SU-DHL-6 (cell line): ENCODE results near the gene GAS7.

ENCODE experiments used
- H2AFZ ChIP-seq: fragments of 200-600 bp; sonication (generic); 2 replicates; pipeline ENCODE4 v1.6.1; 2014; ENCODE audit warnings: low read depth, mild to moderate bottlenecking, moderate library complexity, mixed read lengths, antibody characterized with exemption, low read length; ENCODE audit not compliant: severe bottlenecking
- H3F3A ChIP-seq: fragments of 200-600 bp; shearing (Covaris generic); 2 replicates; pipeline ENCODE4 v1.6.0; 2016; ENCODE audit warnings: antibody characterized with exemption, mild to moderate bottlenecking; ENCODE audit not compliant: insufficient read depth
- H3K27ac ChIP-seq: fragments of 200-600 bp; sonication (generic); 2 replicates; pipeline ENCODE4 v1.5.1; 2016; ENCODE audit warnings: low read depth, mild to moderate bottlenecking, low read length, moderate library complexity, mixed read lengths
- H3K27me3 ChIP-seq: fragments of 200-600 bp; sonication (generic), shearing (Covaris generic); 2 replicates; pipeline ENCODE4 v1.6.0; 2014; ENCODE audit warnings: mild to moderate bottlenecking, low read length
- H3K36me3 ChIP-seq: fragments of 200-600 bp; sonication (generic); 2 replicates; pipeline ENCODE4 v1.6.1; 2014; ENCODE audit warnings: mild to moderate bottlenecking, low read length, mixed read lengths
- H3K4me2 ChIP-seq: fragments of 300-600, 200-600 bp; shearing (Covaris generic), sonication (generic); 2 replicates; pipeline ENCODE4 v1.6.0; 2014; ENCODE audit warnings: low read length, low read depth, mild to moderate bottlenecking; ENCODE audit not compliant: poor library complexity, severe bottlenecking
- H3K4me3 ChIP-seq: fragments of 200-600 bp; sonication (generic); 2 replicates; pipeline ENCODE4 v1.5.1; 2014; ENCODE audit warnings: antibody characterized with exemption, low read length, mild to moderate bottlenecking, mixed read lengths; ENCODE audit not compliant: insufficient read depth, poor library complexity, severe bottlenecking
- H3K79me2 ChIP-seq: fragments of 200-600 bp; sonication (generic); 2 replicates; pipeline ENCODE4 v1.6.1; 2014; ENCODE audit warnings: mild to moderate bottlenecking, low read length, moderate library complexity; ENCODE audit not compliant: insufficient read depth
- H3K9ac ChIP-seq: fragments of 200-600 bp; sonication (generic); 2 replicates; pipeline ENCODE4 v1.7.0; 2014; ENCODE audit warnings: mild to moderate bottlenecking, low read length
- H3K9me2 ChIP-seq: fragments of 200-600 bp; sonication (generic); replicated peaks from 2 replicates; pipeline ENCODE4 v1.6.1; 2014; ENCODE audit warnings: low read length; ENCODE audit not compliant: insufficient read depth
- H3K9me3 ChIP-seq: fragments of 200-600 bp; sonication (generic); 2 replicates; pipeline ENCODE4 v1.6.1; 2014; ENCODE audit warnings: low read length, mixed read lengths; ENCODE audit not compliant: insufficient read depth
- H4K20me1 ChIP-seq: fragments of 200-600 bp; sonication (generic); 2 replicates; pipeline ENCODE4 v1.6.1; 2014; ENCODE audit warnings: low read depth, mild to moderate bottlenecking, antibody characterized with exemption, low read length, moderate library complexity, mixed read lengths
- CTCF ChIP-seq: fragments of 200-600 bp; sonication (generic); IDR thresholded peaks from one replicate; pipeline ENCODE4 v1.5.1; 2017; ENCODE audit warnings: antibody characterized with exemption, mild to moderate bottlenecking, low read length, moderate library complexity; ENCODE audit not compliant: insufficient read depth, poor library complexity, severe bottlenecking
- EZH2phosphoT487 ChIP-seq: fragments of 200-600 bp; sonication (generic), shearing (Covaris generic); conservative IDR thresholded peaks from 2 replicates; pipeline ENCODE4 v1.6.1; 2018; ENCODE audit warnings: mild to moderate bottlenecking, antibody characterized with exemption, low read length, moderate library complexity, mixed read lengths

Gene GAS7

GRCh38 chr17:9977180-9977575, 221.2 kb downstream of the GAS7 start:
- Histone ChIP-seq H2AFZ (no peak overlapping the region), H3K36me3 (no peaks in the 10 kb centered on the region), H3K4me2 (no peak overlapping the region), H4K20me1 (no peaks in the 10 kb centered on the region), H3K9me3 (no peaks in the 10 kb centered on the region), H3K9me2 (no peaks in the 10 kb centered on the region), H3K4me3 (no peak overlapping the region), H3F3A (no peaks in the 10 kb centered on the region), H3K27ac (no peak overlapping the region), H3K27me3 (no peaks in the 10 kb centered on the region), H3K9ac (no peak overlapping the region), H3K79me2 (no peaks in the 10 kb centered on the region)
- TF ChIP-seq EZH2phosphoT487: no peak

GRCh38 chr17:9976283-9977179, 221.9 kb downstream of the GAS7 start:
- no peak overlapping the region for H3K9ac ChIP-seq

GRCh38 chr17:9974448-9975381, 223.7 kb downstream of the GAS7 start:
- no peak for TF ChIP-seq CTCF
- TF ChIP-seq EZH2phosphoT487: no peak
- H3K27ac ChIP-seq: no peak overlapping the region
- H4K20me1 ChIP-seq: no peaks in the 10 kb centered on the region
- no peaks in the 10 kb centered on the region for H3K36me3 ChIP-seq
- no peaks in the 10 kb centered on the region for H3K27me3 ChIP-seq
- H3K9me3 ChIP-seq: no peaks in the 10 kb centered on the region
- H3K4me3 ChIP-seq: no peak overlapping the region
- no peaks in the 10 kb centered on the region for H3K79me2 ChIP-seq
- H3F3A ChIP-seq: no peaks in the 10 kb centered on the region
- H3K9me2 ChIP-seq: no peaks in the 10 kb centered on the region
- no peak overlapping the region for H2AFZ ChIP-seq
- H3K4me2 ChIP-seq: no peak overlapping the region
- no peak overlapping the region for H3K9ac ChIP-seq

More at GRCh38 chr17:9976283-9977179, 221.9 kb downstream of the GAS7 start:
- Histone ChIP-seq H3K79me2 (no peaks in the 10 kb centered on the region), H3K9me2 (no peaks in the 10 kb centered on the region), H3F3A (no peaks in the 10 kb centered on the region), H3K4me3 (no peak overlapping the region), H3K4me2 (no peak overlapping the region), H3K27me3 (no peaks in the 10 kb centered on the region), H3K27ac (no peak overlapping the region), H3K9me3 (no peaks in the 10 kb centered on the region), H3K36me3 (no peaks in the 10 kb centered on the region), H4K20me1 (no peaks in the 10 kb centered on the region), H2AFZ (no peak overlapping the region)
- TF ChIP-seq EZH2phosphoT487: no peak
- no peak for TF ChIP-seq CTCF
